Naive thymus-derived CD4-positive, alpha-beta T cell (primary cell): ENCODE measurements around the gene ADAM23. TPM values are rescaled to one million over a fixed set of nuclear protein-coding genes. Genes with fewer than 3 reads are reported as not detected.

Experiments
- ATAC-seq: fragments of 150-1000 bp; cut with Tn5 transposase; 2 replicates; pipeline ENCODE4 v1.10.0; 2021; ENCODE audit warnings: mild to moderate bottlenecking, moderate library complexity
- CTCF ChIA-PET: fragments of 350-600 bp; sonication (Branson Sonifier 250); formaldehyde crosslinking; loops from one replicate; lab custom pipeline; 2021; ENCODE audit warnings: antibody characterized with exemption; lab: Charles Lee
- POLR2A ChIA-PET: fragments of 350-600 bp; sonication (Branson Sonifier 250); formaldehyde crosslinking; loops from one replicate; lab custom pipeline; 2021; ENCODE audit warnings: antibody characterized with exemption, inconsistent platforms; lab: Charles Lee
- DNase-seq, 9 donors: peaks; one replicate each; pipeline versions ENCODE4 v3.0.0 to v3.0.0-alpha.2; 2020 to 2022; ENCODE audit warnings: mixed read lengths in 1 of 9
- H3K27ac ChIP-seq: one replicate; pipeline ENCODE4 v1.7.0; 2013; ENCODE audit warnings: mild to moderate bottlenecking, low read depth, low read length, moderate library complexity
- H3K27me3 ChIP-seq, 2 donors: one replicate each; pipeline ENCODE4 v1.7.0; 2013; ENCODE audit warnings: low read length in 2 of 2, mild to moderate bottlenecking in 2 of 2, moderate library complexity in 2 of 2; ENCODE audit not compliant: control insufficient read depth in 2 of 2, insufficient read depth in 2 of 2
- H3K36me3 ChIP-seq, 3 experiments: 1 replicate in 2 of 3; 2 replicates in 1 of 3; pipeline ENCODE4 v1.7.0; 2013; ENCODE audit warnings: low read length in 3 of 3, mild to moderate bottlenecking in 3 of 3, moderate library complexity in 1 of 3; ENCODE audit not compliant: insufficient read depth in 3 of 3, control insufficient read depth in 2 of 3
- H3K4me1 ChIP-seq, 2 donors: one replicate each; pipeline ENCODE4 v1.7.0; 2013; ENCODE audit warnings: low read length in 2 of 2, mild to moderate bottlenecking in 2 of 2, moderate library complexity in 1 of 2; ENCODE audit not compliant: control insufficient read depth in 2 of 2, insufficient read depth in 2 of 2
- H3K4me3 ChIP-seq: 2 replicates; pipeline ENCODE4 v1.7.0; 2013; ENCODE audit warnings: mild to moderate bottlenecking, low read length
- H3K9me3 ChIP-seq, 3 experiments: 1 replicate in 2 of 3; 2 replicates in 1 of 3; pipeline ENCODE4 v1.7.0; 2013; ENCODE audit warnings: low read length in 3 of 3; ENCODE audit not compliant: control insufficient read depth in 2 of 3
- H3K27ac Mint-ChIP-seq, 9 donors: one replicate each; pipeline ENCODE4 v1.8.0; 2020 to 2022; ENCODE audit warnings: mixed read lengths in 9 of 9, mild to moderate bottlenecking in 8 of 9, moderate library complexity in 5 of 9, inconsistent platforms in 2 of 9
- H3K27me3 Mint-ChIP-seq, 5 donors: one replicate each; pipeline ENCODE4 v1.8.0; 2021 to 2022; ENCODE audit warnings: mixed read lengths in 5 of 5, mild to moderate bottlenecking in 1 of 5
- H3K36me3 Mint-ChIP-seq, 5 donors: one replicate each; pipeline ENCODE4 v1.8.0; 2020 to 2022; ENCODE audit warnings: mixed read lengths in 5 of 5, mild to moderate bottlenecking in 3 of 5, inconsistent platforms in 1 of 5
- H3K4me1 Mint-ChIP-seq, 7 donors: one replicate each; pipeline ENCODE4 v1.8.0; 2020 to 2022; ENCODE audit warnings: mixed read lengths in 7 of 7, mild to moderate bottlenecking in 3 of 7, inconsistent platforms in 1 of 7
- H3K4me3 Mint-ChIP-seq, 10 donors: one replicate each; pipeline ENCODE4 v1.8.0; 2020 to 2022; ENCODE audit warnings: mild to moderate bottlenecking in 10 of 10, mixed read lengths in 10 of 10, moderate library complexity in 6 of 10, inconsistent platforms in 2 of 10
- H3K9me3 Mint-ChIP-seq, 11 donors: one replicate each; pipeline ENCODE4 v1.8.0; 2020 to 2022; ENCODE audit warnings: mixed read lengths in 11 of 11, mild to moderate bottlenecking in 4 of 11, inconsistent platforms in 1 of 11, moderate library complexity in 1 of 11
- intact Hi-C, 2 donors: fragments of 100-400 bp; cut with micrococcal nuclease; formaldehyde crosslinking; loops; one replicate each; pipeline ENCODE4 v1.15.1; 2023
- polyA plus RNA-seq, 2 donors: library from polyadenylated mRNA; unstranded; fragments of 300-500 nt; fragmentation: Illumina TruSeq; gene quantifications; one replicate each; pipeline ENCODE4 v1.2.3, GENCODE V29; 2021
- total RNA-seq, 6 experiments: library from RNA in 5 of 6; stranded (reverse) in 5 of 6; gene quantifications; 1 replicate in 5 of 6; 2 replicates in 1 of 6; pipeline ENCODE4 v1.2.3 and lab custom pipeline; 2021 to 2026

ADAM23 gene
- total and polyA plus RNA-seq, 7 experiments from 2014 or later: 0.22 to 5.6 (median 1.2) TPM

- Histone ChIP-seq H3K9me3 (no peaks in the 10 kb centered on the region), H3K27me3 (no peaks in the 10 kb centered on the region), H3K27ac (no peak overlapping the region), H3K4me1 (no peaks in the 10 kb centered on the region), H3K4me3 (no peak overlapping the region), H3K36me3 (no peaks in the 10 kb centered on the region)
- Mint-ChIP-seq H3K4me1 (peaks cover 0 to 1% (median 0%) of the 10 kb centered on the region in 7 donors), H3K27me3 (peaks cover 2 to 31% (median 17%) of the 10 kb centered on the region in 5 donors), H3K27ac (no peak overlapping the region), H3K9me3 (peaks cover 0 to 25% (median 7%) of the 10 kb centered on the region in 11 donors), H3K4me3 (no peak overlapping the region), H3K36me3 (no peaks in the 10 kb centered on the region)
- ChIA-PET POLR2A (no interaction called here), CTCF (no interaction called here)
- intact Hi-C loops: no loop called here
- DNase-seq (no peak), ATAC-seq (no peak)
Measured at GRCh38 chr2:206415618-206416243, 27.6 kb upstream of the ADAM23 start.

GRCh38 chr2:206418968-206419367, 24.4 kb upstream of the ADAM23 start:
- intact Hi-C loops: no loop called here
- peaks cover 0 to 1% (median 0%) of the 10 kb centered on the region in 7 donors for H3K4me1 Mint-ChIP-seq
- ChIA-PET POLR2A (no interaction called here), CTCF (no interaction called here)
- peaks cover 0 to 16% (median 5%) of the 10 kb centered on the region in 11 donors for H3K9me3 Mint-ChIP-seq
- no peak overlapping the region for H3K4me3 Mint-ChIP-seq
- H3K36me3 Mint-ChIP-seq: no peaks in the 10 kb centered on the region
- Histone ChIP-seq H3K4me1 (no peaks in the 10 kb centered on the region), H3K9me3 (no peaks in the 10 kb centered on the region), H3K36me3 (no peaks in the 10 kb centered on the region), H3K27me3 (no peaks in the 10 kb centered on the region), H3K4me3 (no peak overlapping the region), H3K27ac (no peak overlapping the region)
- no peak overlapping the region for H3K27ac Mint-ChIP-seq
- peaks cover 2 to 39% (median 20%) of the 10 kb centered on the region in 5 donors for H3K27me3 Mint-ChIP-seq
- ATAC-seq (no peak), DNase-seq (no peak)

GRCh38 chr2:206420721-206421120, 22.6 kb upstream of the ADAM23 start:
- H3K27ac ChIP-seq: no peak overlapping the region
- Mint-ChIP-seq H3K4me3 (no peak overlapping the region), H3K27me3 (peaks cover 7 to 32% (median 19%) of the 10 kb centered on the region in 5 donors), H3K9me3 (peaks cover 0 to 16% (median 5%) of the 10 kb centered on the region in 11 donors), H3K4me1 (peaks cover 0 to 1% (median 0%) of the 10 kb centered on the region in 7 donors), H3K36me3 (no peaks in the 10 kb centered on the region), H3K27ac (no peak overlapping the region)
- no peaks in the 10 kb centered on the region for H3K36me3 ChIP-seq
- no peak overlapping the region for H3K4me3 ChIP-seq
- H3K27me3 ChIP-seq: no peaks in the 10 kb centered on the region
- no peaks in the 10 kb centered on the region for H3K4me1 ChIP-seq
- H3K9me3 ChIP-seq: no peaks in the 10 kb centered on the region
- intact Hi-C loops: no loop called here
- ChIA-PET POLR2A (no interaction called here), CTCF (no interaction called here)
- ATAC-seq: no peak
- no peak for DNase-seq

GRCh38 chr2:206422493-206422892, 20.8 kb upstream of the ADAM23 start:
- no peak overlapping the region for H3K27ac Mint-ChIP-seq
- DNase-seq (no peak), ATAC-seq (no peak)
- H3K36me3 Mint-ChIP-seq: no peaks in the 10 kb centered on the region
- intact Hi-C loops: no loop called here
- H3K27ac ChIP-seq: no peak overlapping the region
- H3K4me1 ChIP-seq: no peaks in the 10 kb centered on the region
- no peaks in the 10 kb centered on the region for H3K4me1 Mint-ChIP-seq
- ChIA-PET POLR2A (no interaction called here), CTCF (no interaction called here)
- no peak overlapping the region for H3K4me3 ChIP-seq
- H3K36me3 ChIP-seq: no peaks in the 10 kb centered on the region
- peaks cover 7 to 26% (median 19%) of the 10 kb centered on the region in 5 donors for H3K27me3 Mint-ChIP-seq
- peaks cover 0 to 12% (median 4%) of the 10 kb centered on the region in 11 donors for H3K9me3 Mint-ChIP-seq
- H3K4me3 Mint-ChIP-seq: no peak overlapping the region
- H3K9me3 ChIP-seq: no peaks in the 10 kb centered on the region
- H3K27me3 ChIP-seq: no peaks in the 10 kb centered on the region

- H3K9me3 Mint-ChIP-seq: peaks cover 0 to 10% (median 4%) of the 10 kb centered on the region in 11 donors
- intact Hi-C loops: no loop called here
- H3K27me3 Mint-ChIP-seq: peaks cover 9 to 26% (median 19%) of the 10 kb centered on the region in 5 donors
- Histone ChIP-seq H3K36me3 (no peaks in the 10 kb centered on the region), H3K4me1 (no peaks in the 10 kb centered on the region), H3K9me3 (no peaks in the 10 kb centered on the region), H3K27ac (no peak overlapping the region), H3K27me3 (no peaks in the 10 kb centered on the region), H3K4me3 (no peak overlapping the region)
- no peak overlapping the region for H3K4me3 Mint-ChIP-seq
- no peak for DNase-seq
- POLR2A ChIA-PET: no interaction called here
- H3K27ac Mint-ChIP-seq: no peak overlapping the region
- CTCF ChIA-PET: no interaction called here
- H3K36me3 Mint-ChIP-seq: no peaks in the 10 kb centered on the region
- H3K4me1 Mint-ChIP-seq: no peaks in the 10 kb centered on the region
- ATAC-seq: no peak
Measured at GRCh38 chr2:206423147-206423546, 20.2 kb upstream of the ADAM23 start.

GRCh38 chr2:206424134-206424533, 19.2 kb upstream of the ADAM23 start:
- Histone ChIP-seq H3K4me1 (no peaks in the 10 kb centered on the region), H3K27ac (no peak overlapping the region), H3K36me3 (no peaks in the 10 kb centered on the region), H3K9me3 (no peaks in the 10 kb centered on the region), H3K4me3 (no peak overlapping the region), H3K27me3 (no peaks in the 10 kb centered on the region)
- intact Hi-C loops: no loop called here
- POLR2A ChIA-PET: no interaction called here
- H3K36me3 Mint-ChIP-seq: no peaks in the 10 kb centered on the region
- CTCF ChIA-PET: interaction anchor here (0.8 kb wide), 1 partner anchor 12 kb away, joined by 3 read pairs; no protein-coding TSS in a partner anchor
- peaks cover 0 to 7% (median 2%) of the 10 kb centered on the region in 11 donors for H3K9me3 Mint-ChIP-seq
- no peaks in the 10 kb centered on the region for H3K4me1 Mint-ChIP-seq
- DNase-seq (no peak), ATAC-seq (no peak)
- H3K4me3 Mint-ChIP-seq: no peak overlapping the region
- H3K27me3 Mint-ChIP-seq: peaks cover 12 to 26% (median 20%) of the 10 kb centered on the region in 5 donors
- H3K27ac Mint-ChIP-seq: no peak overlapping the region

- peaks cover 0 to 2% (median 0%) of the 10 kb centered on the region in 11 donors for H3K9me3 Mint-ChIP-seq
Measured at GRCh38 chr2:206428783-206429182, 14.5 kb upstream of the ADAM23 start.

More at GRCh38 chr2:206428783-206429182, 14.5 kb upstream of the ADAM23 start:
- ChIA-PET POLR2A (no interaction called here), CTCF (no interaction called here)
- Histone ChIP-seq H3K27ac (no peak overlapping the region), H3K9me3 (no peaks in the 10 kb centered on the region), H3K36me3 (no peaks in the 10 kb centered on the region), H3K4me3 (no peak overlapping the region), H3K27me3 (no peaks in the 10 kb centered on the region), H3K4me1 (no peaks in the 10 kb centered on the region)
- DNase-seq: no peak
- no peak for ATAC-seq
- H3K27me3 Mint-ChIP-seq: peaks cover 0 to 15% (median 7%) of the 10 kb centered on the region in 5 donors
- no peaks in the 10 kb centered on the region for H3K4me1 Mint-ChIP-seq
- H3K36me3 Mint-ChIP-seq: no peaks in the 10 kb centered on the region
- no peak overlapping the region for H3K4me3 Mint-ChIP-seq
- H3K27ac Mint-ChIP-seq: no peak overlapping the region
- intact Hi-C loops: no loop called here
